Effector memory CD8-positive, alpha-beta T cell (primary cell): ENCODE data around the gene CCNY.

Experiments
- ATAC-seq: fragments of 150-1000 bp; cut with Tn5 transposase; replicated peaks from 2 replicates; pipeline ENCODE4 v1.10.0; 2021; ENCODE audit warnings: mild to moderate bottlenecking, moderate library complexity
- DNase-seq, 3 experiments: peaks; one replicate each; pipeline ENCODE4 v3.0.0; 2021
- H3K27ac Mint-ChIP-seq, 2 donors: one replicate each; pipeline ENCODE4 v1.8.0; 2022; ENCODE audit warnings: mild to moderate bottlenecking in 2 of 2, mixed read lengths in 2 of 2, moderate library complexity in 2 of 2
- H3K27me3 Mint-ChIP-seq, 2 donors: one replicate each; pipeline ENCODE4 v1.8.0; 2022; ENCODE audit warnings: mixed read lengths in 2 of 2
- H3K36me3 Mint-ChIP-seq: one replicate; pipeline ENCODE4 v1.8.0; 2022; ENCODE audit warnings: mild to moderate bottlenecking, moderate library complexity, mixed read lengths; ENCODE audit not compliant: insufficient read depth
- H3K4me1 Mint-ChIP-seq, 2 donors: one replicate each; pipeline ENCODE4 v1.8.0; 2022; ENCODE audit warnings: low read depth in 2 of 2, mixed read lengths in 2 of 2
- H3K4me3 Mint-ChIP-seq, 2 donors: one replicate each; pipeline ENCODE4 v1.8.0; 2022; ENCODE audit warnings: mild to moderate bottlenecking in 2 of 2, mixed read lengths in 2 of 2, moderate library complexity in 2 of 2
- H3K9me3 Mint-ChIP-seq, 2 donors: one replicate each; pipeline ENCODE4 v1.8.0; 2022; ENCODE audit warnings: mixed read lengths in 2 of 2

CCNY gene

DNA sequence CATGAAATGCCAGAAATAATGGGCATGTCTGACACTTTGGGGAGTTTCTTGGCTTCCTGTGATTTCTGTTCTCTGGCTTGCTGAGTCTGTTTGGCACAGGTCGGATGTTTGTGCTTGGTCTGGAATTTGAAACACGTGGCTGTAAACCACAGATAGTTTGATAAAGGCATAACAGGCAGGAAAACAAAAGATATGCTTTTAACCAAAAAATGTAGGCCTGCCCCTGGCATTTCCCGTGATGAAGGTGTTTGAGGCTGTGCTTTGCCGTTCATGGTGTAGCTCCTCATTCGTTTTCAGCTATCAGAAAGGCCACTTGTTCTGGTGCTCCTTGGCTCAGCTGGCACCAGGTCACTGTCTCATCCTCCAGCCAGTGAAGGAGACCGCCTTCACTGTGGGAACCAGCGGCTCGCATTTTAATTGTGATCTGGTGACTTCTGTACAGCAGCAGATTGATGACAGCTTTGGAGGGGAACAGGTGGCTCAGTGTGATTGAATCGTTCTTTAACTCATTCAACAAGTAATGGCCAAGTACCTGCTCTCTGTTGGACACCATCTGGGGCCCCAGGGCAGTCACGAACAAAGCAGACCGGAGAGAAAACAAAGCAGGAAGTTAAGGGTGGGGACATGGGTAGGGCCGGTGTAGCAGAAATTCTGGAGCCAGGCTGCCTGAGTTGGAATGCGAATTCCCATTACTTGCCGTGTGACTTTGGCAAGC is 111.5 kb downstream of the CCNY start:
- no peak for DNase-seq
- Mint-ChIP-seq H3K4me1 (peaks cover 51 to 68% of the 10 kb centered on the region in 2 donors), H3K27me3 (no peaks in the 10 kb centered on the region), H3K4me3 (peak overlapping the region; percentile 44 to 67), H3K9me3 (peaks cover 10% of the 10 kb centered on the region in 2 donors), H3K27ac (peak overlapping the region; percentile 27 to 57), H3K36me3 (no peaks in the 10 kb centered on the region)
- peak; percentile 74 for ATAC-seq

GRCh38 chr10:35448687-35449662 is 112.7 kb downstream of the CCNY start:
- Mint-ChIP-seq H3K9me3 (peaks cover 6 to 10% of the 10 kb centered on the region in 2 donors), H3K4me3 (peak overlapping the region; percentile 55 to 67), H3K27me3 (no peaks in the 10 kb centered on the region), H3K36me3 (no peaks in the 10 kb centered on the region), H3K4me1 (peaks cover 51 to 74% of the 10 kb centered on the region in 2 donors), H3K27ac (peak overlapping the region; percentile 27 to 57)
- ATAC-seq (no peak), DNase-seq (no peak)

DNA sequence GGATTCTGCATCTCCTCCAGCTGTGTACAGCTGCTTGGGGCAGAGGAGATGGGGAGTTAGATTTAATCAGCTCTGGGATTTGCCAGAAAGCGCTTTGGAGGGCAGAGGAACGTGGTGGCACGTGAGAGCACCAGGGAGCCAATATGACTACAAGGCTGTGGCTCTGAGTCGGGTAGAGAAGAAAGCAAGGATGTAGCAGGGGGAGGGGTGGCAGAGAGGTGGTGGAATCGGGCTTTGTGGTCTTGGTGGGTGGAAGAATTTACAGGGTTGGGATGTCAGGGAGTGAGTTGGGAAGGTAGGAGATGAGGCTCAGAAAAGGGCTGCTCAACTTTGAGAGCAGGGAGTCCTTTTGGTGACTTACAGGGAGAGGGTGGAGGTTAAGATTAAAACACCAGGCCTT is 113.6 kb downstream of the CCNY start:
- Mint-ChIP-seq H3K27ac (peak overlapping the region in 1 of 2 donors; percentile 42), H3K27me3 (no peaks in the 10 kb centered on the region), H3K4me1 (peaks cover 46 to 75% of the 10 kb centered on the region in 2 donors), H3K4me3 (peak overlapping the region; percentile 17 to 20), H3K9me3 (peaks cover 3 to 4% of the 10 kb centered on the region in 2 donors), H3K36me3 (no peaks in the 10 kb centered on the region)
- ATAC-seq, result no peak
- no peak for DNase-seq

- ATAC-seq (no peak), DNase-seq (no peak)
- Mint-ChIP-seq H3K36me3 (no peaks in the 10 kb centered on the region), H3K9me3 (no peaks in the 10 kb centered on the region), H3K27ac (peak overlapping the region in 1 of 2 donors; percentile 42), H3K4me3 (no peak overlapping the region), H3K27me3 (no peaks in the 10 kb centered on the region), H3K4me1 (peaks cover 48 to 77% of the 10 kb centered on the region in 2 donors)
Measured at GRCh38 chr10:35451151-35452016, 115.1 kb downstream of the CCNY start.

DNA sequence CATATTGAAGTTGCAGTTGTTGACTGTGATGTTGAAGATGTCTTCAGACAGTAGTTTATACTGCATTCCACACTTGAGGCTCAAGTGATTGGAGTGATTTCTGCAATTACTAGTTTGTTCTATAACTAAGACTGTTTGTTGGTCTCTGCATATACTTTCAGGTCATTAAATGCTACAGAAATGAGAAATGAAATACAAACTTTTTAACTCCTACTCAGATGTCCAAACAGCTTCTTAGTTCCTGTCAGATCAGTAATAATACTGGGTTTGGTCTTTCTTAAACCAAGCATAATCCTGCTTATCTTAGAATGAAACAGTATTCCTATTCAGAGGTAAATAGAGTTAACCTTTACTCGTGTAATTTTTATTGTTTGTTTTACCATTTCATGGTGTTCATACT is 115.9 kb downstream of the CCNY start:
- Mint-ChIP-seq H3K4me1 (peaks cover 45 to 76% of the 10 kb centered on the region in 2 donors), H3K27me3 (no peaks in the 10 kb centered on the region), H3K9me3 (no peaks in the 10 kb centered on the region), H3K36me3 (peaks cover 3% of the 10 kb centered on the region), H3K4me3 (no peak overlapping the region), H3K27ac (no peak overlapping the region)
- no peak for ATAC-seq
- no peak for DNase-seq

DNA sequence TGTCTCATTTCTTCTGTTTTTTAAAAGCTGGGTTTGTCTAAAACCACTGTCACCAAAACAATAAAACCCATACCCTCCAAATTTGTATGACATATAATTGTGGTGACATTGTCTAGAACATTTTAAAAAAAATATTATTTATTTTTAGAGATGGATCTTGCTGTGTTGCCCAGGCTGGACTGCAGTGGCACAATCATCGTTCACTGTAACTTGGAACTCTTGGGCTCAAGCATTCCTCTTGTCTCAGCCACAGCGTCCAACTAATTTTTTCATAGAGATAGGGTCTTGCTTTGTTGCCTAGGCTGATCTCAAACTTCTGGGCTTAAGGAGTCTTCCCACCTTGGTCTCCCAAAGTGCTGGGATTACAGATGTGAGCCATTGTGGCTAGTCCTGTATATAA is 116.5 kb downstream of the CCNY start:
- H3K27ac Mint-ChIP-seq, result no peak overlapping the region
- peaks cover 4% of the 10 kb centered on the region for H3K36me3 Mint-ChIP-seq
- H3K9me3 Mint-ChIP-seq, result no peaks in the 10 kb centered on the region
- DNase-seq, result no peak
- peaks cover 46 to 74% of the 10 kb centered on the region in 2 donors for H3K4me1 Mint-ChIP-seq
- ATAC-seq, result no peak
- H3K27me3 Mint-ChIP-seq, result no peaks in the 10 kb centered on the region
- H3K4me3 Mint-ChIP-seq, result no peak overlapping the region

DNA sequence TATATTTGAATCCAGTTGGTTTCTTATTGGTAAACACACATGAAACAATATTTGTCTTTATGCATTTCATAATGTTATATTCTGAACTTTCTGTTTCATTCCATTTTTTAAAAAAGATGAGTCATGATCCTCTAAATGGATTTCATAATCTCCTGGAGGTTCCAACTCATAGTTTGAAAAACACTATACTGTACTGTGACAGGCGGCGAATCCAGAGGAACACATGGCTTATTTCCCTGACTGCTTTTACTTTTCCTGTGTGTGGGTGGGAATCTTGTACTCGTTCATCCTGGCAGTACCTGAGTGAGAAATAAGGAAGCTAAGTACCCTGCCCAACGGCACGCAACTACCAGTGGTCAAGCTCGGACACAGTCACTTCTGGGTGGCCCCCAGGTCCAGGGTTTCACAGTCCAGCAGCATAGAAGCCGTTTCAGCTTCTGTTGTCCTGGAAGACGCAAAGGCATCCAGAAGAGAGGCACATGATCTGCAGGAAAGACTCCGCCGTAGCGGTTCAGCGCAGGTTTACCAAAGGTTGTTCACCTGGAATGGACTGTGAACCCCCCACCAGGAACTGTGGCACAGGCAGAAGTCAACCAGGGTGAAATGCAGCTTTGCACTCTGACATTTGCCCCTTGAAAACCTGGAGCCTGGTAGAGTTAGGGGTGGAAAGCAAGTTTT is 117.7 kb downstream of the CCNY start:
- no peak for ATAC-seq
- DNase-seq, result no peak
- H3K4me3 Mint-ChIP-seq, result no peak overlapping the region
- no peaks in the 10 kb centered on the region for H3K27me3 Mint-ChIP-seq
- H3K4me1 Mint-ChIP-seq, result peaks cover 44 to 68% of the 10 kb centered on the region in 2 donors
- peaks cover 4% of the 10 kb centered on the region for H3K36me3 Mint-ChIP-seq
- H3K9me3 Mint-ChIP-seq, result no peaks in the 10 kb centered on the region
- no peak overlapping the region for H3K27ac Mint-ChIP-seq

GRCh38 chr10:35456153-35456720 is 119.9 kb downstream of the CCNY start:
- Mint-ChIP-seq H3K36me3 (peaks cover 4% of the 10 kb centered on the region), H3K27me3 (no peaks in the 10 kb centered on the region), H3K9me3 (no peaks in the 10 kb centered on the region), H3K4me3 (no peak overlapping the region), H3K4me1 (peaks cover 46 to 71% of the 10 kb centered on the region in 2 donors), H3K27ac (peak overlapping the region in 1 of 2 donors; percentile 3)
- DNase-seq (no peak), ATAC-seq (no peak)

GRCh38 chr10:35456784-35457183 is 120.5 kb downstream of the CCNY start:
- Mint-ChIP-seq H3K27me3 (no peaks in the 10 kb centered on the region), H3K36me3 (peaks cover 4% of the 10 kb centered on the region), H3K9me3 (no peaks in the 10 kb centered on the region), H3K4me3 (no peak overlapping the region), H3K27ac (no peak overlapping the region), H3K4me1 (peaks cover 45 to 68% of the 10 kb centered on the region in 2 donors)
- DNase-seq, result no peak
- ATAC-seq, result no peak

DNA sequence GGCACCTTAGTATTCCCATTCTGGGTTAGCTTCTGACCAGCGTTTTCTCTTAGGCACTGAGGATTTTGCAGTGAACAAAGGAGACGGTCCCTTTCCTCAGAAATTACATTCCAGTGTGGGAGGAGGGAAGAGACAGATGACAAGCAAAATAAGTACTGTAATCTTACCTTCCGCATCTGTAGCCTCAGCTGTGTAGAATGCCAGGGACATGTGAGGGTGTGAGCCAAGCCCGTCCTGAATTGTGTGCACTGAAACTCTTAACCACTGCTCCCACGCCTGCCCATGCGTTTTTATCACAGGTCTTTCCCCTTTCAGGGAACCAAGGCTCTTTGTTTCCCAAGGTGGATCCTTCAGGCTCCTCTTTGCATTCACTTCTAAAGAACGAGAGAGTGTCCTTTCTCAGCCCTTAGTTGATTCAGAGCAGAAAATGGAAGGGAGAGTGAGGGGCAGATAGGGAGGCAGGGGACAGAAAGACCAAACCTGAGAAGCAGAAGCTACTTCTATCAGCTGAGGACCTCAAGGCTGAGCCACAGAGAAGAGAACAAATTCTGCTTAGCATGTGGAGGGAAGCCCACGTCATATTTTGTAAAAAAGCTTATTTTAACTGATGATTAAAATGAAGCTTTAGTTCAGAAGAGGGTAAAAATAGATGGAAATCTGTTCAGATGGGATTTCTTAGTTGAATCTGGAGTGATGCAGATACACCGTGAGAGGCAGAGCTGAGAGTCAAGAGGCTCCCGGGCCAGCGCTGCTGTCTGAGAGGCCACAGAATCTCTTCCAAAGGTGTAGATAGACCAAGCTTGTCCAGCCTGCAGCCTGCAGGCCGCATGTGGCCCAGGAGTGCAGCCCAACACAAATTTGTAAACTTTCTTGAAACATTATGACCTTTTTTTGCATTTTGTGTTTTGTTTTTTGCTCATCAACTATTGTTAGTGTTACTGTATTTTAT is 122.5 kb downstream of the CCNY start:
- Mint-ChIP-seq H3K4me3 (peak overlapping the region; percentile 60 to 69), H3K9me3 (no peaks in the 10 kb centered on the region), H3K4me1 (peaks cover 59% of the 10 kb centered on the region in 2 donors), H3K27me3 (no peaks in the 10 kb centered on the region), H3K27ac (peak overlapping the region; percentile 26 to 61), H3K36me3 (peaks cover 10% of the 10 kb centered on the region)
- ATAC-seq (no peak), DNase-seq (no peak)

GRCh38 chr10:35459449-35459847 is 123.1 kb downstream of the CCNY start:
- peaks cover 10% of the 10 kb centered on the region for H3K36me3 Mint-ChIP-seq
- peak overlapping the region; percentile 14 to 61 for H3K27ac Mint-ChIP-seq
- ATAC-seq (no peak), DNase-seq (no peak)
- peak overlapping the region; percentile 60 to 69 for H3K4me3 Mint-ChIP-seq
- no peaks in the 10 kb centered on the region for H3K27me3 Mint-ChIP-seq
- H3K9me3 Mint-ChIP-seq, result no peaks in the 10 kb centered on the region
- peaks cover 53 to 59% of the 10 kb centered on the region in 2 donors for H3K4me1 Mint-ChIP-seq
